Measurements from ENCODE around the gene ARMC9.

DNA sequence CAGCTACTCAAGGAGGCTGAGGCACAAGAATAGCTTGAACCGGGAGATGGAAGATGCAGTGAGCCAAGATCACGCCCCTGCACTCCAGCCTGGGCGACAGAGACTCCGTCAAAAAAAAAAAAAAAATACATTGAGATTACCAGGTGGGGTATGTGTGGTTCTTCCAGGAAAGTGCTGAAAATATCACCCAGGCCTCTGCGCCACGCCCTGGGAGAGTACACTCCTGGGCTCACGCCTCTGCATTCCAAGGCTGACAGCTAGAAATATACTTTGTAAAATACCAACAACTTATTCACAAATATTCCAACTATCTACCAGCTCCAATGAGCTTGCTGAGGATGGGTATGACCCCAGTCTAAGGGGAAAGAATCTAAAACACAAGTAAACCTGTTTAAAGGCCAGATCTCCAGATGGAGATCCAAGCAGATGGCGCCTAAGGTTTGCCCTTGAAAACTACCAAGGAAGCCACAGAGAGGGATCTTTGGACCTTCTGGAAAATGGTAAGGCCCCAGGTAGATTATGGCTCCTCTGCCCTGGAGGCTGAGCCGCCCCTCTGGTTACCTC, 175.4 kb downstream of the ARMC9 start:
- TF ChIP-seq EZH2 (IDR thresholded peaks at IDR 0.05; ENCODE audit: low read length, unreplicated experiment) (no peak), EZH2phosphoT487 (IDR thresholded peaks at IDR 0.05; ENCODE audit: borderline replicate concordance, low read length) (no peak)
- TF ChIP-seq, protein P1, sequence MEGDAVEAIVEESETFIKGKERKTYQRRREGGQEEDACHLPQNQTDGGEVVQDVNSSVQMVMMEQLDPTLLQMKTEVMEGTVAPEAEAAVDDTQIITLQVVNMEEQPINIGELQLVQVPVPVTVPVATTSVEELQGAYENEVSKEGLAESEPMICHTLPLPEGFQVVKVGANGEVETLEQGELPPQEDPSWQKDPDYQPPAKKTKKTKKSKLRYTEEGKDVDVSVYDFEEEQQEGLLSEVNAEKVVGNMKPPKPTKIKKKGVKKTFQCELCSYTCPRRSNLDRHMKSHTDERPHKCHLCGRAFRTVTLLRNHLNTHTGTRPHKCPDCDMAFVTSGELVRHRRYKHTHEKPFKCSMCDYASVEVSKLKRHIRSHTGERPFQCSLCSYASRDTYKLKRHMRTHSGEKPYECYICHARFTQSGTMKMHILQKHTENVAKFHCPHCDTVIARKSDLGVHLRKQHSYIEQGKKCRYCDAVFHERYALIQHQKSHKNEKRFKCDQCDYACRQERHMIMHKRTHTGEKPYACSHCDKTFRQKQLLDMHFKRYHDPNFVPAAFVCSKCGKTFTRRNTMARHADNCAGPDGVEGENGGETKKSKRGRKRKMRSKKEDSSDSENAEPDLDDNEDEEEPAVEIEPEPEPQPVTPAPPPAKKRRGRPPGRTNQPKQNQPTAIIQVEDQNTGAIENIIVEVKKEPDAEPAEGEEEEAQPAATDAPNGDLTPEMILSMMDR (conservative IDR thresholded peaks at IDR 0.05; ENCODE audit: low read depth, low read length) = no peak

Measured in PC-3 (cell line).